Omental fat pad (tissue), 4 donors: Measurements from ENCODE around the gene DOLPP1. TPM values are rescaled to one million over a fixed set of nuclear protein-coding genes. Genes with fewer than 3 reads are reported as not detected.

Source experiments
- ATAC-seq: fragments of 150-250 bp; one replicate; pipeline ENCODE4 v1.9.1; 2016; ENCODE audit warnings: mild to moderate bottlenecking, moderate library complexity; ENCODE audit not compliant: low FRiP score
- DNase-seq: peaks from one replicate; pipeline ENCODE4 v3.0.0-alpha.2; 2019; ENCODE audit warnings: low spot score
- CTCF ChIP-seq, 3 donors: fragments of 450-650 bp; IDR thresholded peaks; one replicate each; pipeline ENCODE4 v1.5.1; 2016 to 2017; ENCODE audit warnings: antibody characterized with exemption in 3 of 3, mild to moderate bottlenecking in 3 of 3, moderate library complexity in 2 of 3
- total RNA-seq, 4 donors: library from RNA; depleted of rRNA; stranded (reverse); fragments of >200 nt; gene quantifications; one replicate each; pipeline ENCODE4 v1.1.0, GENCODE V29; 2016

The DOLPP1 gene
- total RNA-seq, 4 donors from 2014 or later = 4.8 to 7.2 (median 6.6) TPM

- DNase-seq (no peak), ATAC-seq (peak; percentile 12)
- no peak for TF ChIP-seq CTCF (IDR thresholded peaks at IDR 0.05)
These were observed 43.8 kb upstream of the DOLPP1 start for GRCh38 chr9:129036923-129037766.

- ATAC-seq (no peak), DNase-seq (no peak)
- no peak for TF ChIP-seq CTCF (IDR thresholded peaks at IDR 0.05)
These were observed 43.2 kb upstream of the DOLPP1 start for GRCh38 chr9:129037767-129038098.

- DNase-seq (no peak), ATAC-seq (no peak)
- TF ChIP-seq CTCF (IDR thresholded peaks at IDR 0.05) = no peak
These were observed 42.6 kb upstream of the DOLPP1 start for GRCh38 chr9:129038109-129038852.

- no peak for DNase-seq
- no peak for ATAC-seq
- no peak for TF ChIP-seq CTCF (IDR thresholded peaks at IDR 0.05)
These were observed 40.7 kb upstream of the DOLPP1 start for GRCh38 chr9:129040113-129040643.

GRCh38 chr9:129042016-129042415 lies 38.9 kb upstream of the DOLPP1 start:
- no peak for DNase-seq
- no peak for TF ChIP-seq CTCF (IDR thresholded peaks at IDR 0.05)
- ATAC-seq = no peak

- DNase-seq (no peak), ATAC-seq (no peak)
- no peak for TF ChIP-seq CTCF (IDR thresholded peaks at IDR 0.05)
These were observed 28.3 kb upstream of the DOLPP1 start for GRCh38 chr9:129052592-129052991.
